ENCODE results near the gene TSACC.

- TF ChIP-seq ARNTL (CRISPR knock-in tag; IDR thresholded peaks at IDR 0.05; ENCODE audit: borderline replicate concordance, low read depth) (no peak), ESRRG (CRISPR knock-in tag; IDR thresholded peaks at IDR 0.05) (no peak), PATZ1 (CRISPR knock-in tag; IDR thresholded peaks at IDR 0.05; ENCODE audit: borderline replicate concordance) (no peak), RARB (CRISPR knock-in tag; IDR thresholded peaks at IDR 0.05) (no peak), ZFP3 (CRISPR knock-in tag; IDR thresholded peaks at IDR 0.05) (no peak), PPARA (CRISPR knock-in tag; IDR thresholded peaks at IDR 0.05; ENCODE audit: borderline replicate concordance) (no peak), TCF4 (CRISPR knock-in tag; IDR thresholded peaks at IDR 0.05; ENCODE audit: borderline replicate concordance) (no peak)
Measured at GRCh38 chr1:156316909-156317308, 21.4 kb upstream of the TSACC start.
